ENCODE results near the gene CFAP157.
"Not testable (repeated sequence)": the region's sequence is repeated elsewhere in the genome, so short reads cannot be mapped to it uniquely, and the experiment has no call there.

The CFAP157 gene

DNA sequence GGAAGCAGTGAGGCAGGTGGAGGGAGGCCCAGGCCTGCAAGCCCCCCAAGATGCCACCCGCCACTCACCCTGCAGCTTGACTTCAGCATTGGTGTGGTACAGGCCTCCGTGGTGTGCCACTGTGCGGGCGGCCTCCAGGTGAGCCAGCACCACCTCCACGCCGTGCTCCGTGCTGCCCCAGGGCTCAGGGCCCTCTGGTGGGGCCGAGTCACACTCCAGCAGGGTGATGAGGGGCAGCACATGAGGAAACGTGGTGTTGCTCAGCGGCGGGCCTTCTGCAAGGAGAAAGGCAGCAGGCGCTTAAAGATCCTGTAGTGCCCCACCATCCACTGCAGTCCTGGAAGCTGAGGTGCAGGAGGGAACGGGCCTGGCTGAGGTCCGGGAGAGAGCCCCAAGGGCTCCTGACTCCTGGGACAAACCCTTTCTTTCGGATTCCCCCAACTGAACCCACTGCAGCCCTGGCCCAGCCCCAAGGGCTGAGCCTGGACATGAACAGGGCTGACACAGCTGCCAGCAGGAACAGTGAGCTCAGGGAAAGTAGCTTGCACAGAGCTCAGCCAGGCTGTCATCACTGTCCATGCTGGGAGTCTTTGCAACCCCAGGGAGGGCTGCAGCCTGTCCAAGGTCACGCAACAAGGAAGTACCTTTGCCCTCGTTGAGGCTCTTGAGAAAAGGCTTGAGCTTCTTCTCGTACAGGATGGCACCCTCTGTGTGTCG lies 33.0 kb downstream of the CFAP157 start:
- DNase-seq, result no peak

DNA sequence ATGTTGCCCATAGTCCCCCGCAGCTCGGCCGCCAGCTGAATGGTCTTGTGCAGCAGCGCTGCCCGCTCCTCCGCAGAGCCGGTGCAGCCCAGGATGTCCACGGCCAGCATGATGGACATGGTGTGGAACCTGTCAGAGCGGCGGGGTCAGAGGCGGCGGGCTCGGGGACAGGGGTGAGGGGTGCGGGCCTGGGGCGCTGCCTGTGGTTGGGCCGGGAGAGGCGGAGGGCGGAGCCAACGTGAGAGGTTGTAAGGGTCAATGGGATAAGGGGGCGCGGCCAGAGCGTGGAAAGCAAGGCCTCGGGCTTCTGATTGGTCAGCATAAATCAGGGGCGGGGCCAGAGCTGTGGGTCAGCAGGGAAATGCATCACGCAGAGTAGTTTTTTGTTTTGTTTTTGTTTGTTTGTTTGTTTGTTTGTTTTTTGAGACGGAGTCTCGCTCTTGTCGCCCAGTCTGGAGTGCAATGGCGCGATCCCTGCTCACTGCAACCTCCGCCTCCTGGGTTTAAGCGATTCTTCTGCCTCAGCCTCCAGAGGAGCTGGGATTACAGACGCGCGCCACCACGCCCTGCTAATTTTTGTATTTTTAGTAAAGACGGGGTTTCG lies 35.1 kb downstream of the CFAP157 start:
- DNase-seq, result no peak

DNA sequence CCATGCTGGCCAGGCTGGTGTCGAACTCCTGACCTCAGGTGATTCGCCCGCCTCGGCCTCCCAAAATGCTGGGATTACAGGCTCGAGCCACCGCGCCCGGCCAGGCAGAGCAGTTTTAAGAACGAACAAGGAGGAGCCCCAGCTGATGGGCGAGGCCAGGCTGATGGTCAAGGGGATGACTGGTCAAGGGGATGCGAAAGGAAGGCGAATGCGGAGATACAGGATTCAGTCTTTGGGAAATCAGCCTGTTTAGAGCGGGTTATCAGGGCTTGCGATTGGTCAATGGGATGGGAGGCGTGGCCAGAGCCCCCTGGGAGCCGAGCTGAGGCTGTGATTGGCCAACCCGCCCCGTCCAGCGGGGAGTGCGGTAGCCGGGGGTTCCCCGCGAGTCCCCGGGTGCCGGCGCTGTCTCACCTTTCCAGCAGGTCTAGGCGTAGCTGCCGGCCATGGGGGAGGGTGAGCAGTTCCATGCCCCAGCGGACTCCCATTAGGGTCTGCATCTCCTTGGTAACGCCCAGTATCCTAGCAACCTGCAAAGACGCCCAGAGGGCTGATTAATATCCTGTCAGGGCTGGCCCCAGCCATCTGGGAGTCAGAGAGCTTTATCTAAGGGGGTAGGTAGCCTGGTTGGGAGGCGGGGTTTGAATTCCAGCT lies 35.8 kb downstream of the CFAP157 start:
- DNase-seq, result no peak

DNA sequence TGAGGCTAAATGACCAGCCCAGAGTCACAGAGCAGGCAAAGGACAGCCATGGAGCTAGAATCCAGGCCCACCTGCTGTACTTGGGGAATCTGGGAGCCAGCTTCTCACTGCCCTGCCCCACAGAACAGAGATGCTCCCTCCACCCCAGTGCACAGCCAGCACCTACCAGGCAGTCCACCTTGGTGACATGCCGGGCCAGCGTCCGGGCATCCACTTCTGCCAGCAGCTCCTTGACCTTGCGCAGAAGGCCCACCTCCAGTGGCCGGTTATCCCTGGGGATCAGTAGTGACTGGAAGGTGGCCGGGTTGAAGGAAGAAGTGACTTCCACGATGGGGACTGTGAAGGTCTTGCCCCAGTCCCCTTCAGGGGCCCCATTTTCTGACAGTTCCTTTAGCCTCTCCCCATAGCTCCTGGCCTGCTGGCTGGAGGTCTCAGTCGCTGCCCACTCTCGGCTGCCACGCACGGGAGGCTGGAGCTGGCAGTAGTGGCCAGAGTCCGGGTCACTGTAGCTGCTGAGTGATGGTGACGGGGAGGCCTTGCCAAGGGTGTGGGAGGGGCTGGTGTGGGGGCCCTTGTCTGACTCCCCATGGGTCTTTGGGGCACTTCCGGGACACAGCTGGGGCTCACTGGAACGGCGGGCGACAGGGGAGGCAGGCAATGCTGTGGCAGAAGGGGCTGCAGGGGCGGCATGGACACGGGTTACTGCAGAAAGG lies 37.8 kb downstream of the CFAP157 start:
- no peak for DNase-seq

DNA sequence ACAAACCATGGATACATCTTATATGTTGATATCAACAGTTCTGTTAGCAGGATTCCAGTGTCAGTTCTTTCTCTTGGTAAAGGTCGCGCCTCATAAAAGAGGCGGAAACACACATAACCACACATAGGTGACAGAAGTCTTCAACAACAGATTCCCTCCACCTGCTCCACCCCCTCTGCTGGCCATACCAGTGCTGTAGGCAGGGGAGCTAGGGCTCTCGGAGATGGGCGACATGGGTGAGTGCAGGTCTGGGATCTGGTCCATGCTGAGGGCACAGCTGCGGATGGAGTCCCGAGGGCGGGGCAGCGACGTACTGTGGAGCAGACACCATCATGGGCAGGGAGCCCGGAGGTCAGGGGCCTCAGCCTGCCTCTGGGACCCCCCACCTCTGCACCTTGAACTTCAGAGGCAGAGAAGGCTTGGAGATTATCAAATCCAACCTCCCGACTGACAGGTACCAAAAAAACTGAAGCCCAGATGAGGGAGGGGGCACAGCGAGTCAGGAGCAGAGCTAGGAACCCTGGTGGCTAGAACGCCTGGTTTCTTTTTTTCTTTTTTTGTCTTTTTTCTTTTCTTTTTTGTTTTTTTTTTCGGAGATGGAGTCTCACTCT lies 40.3 kb downstream of the CFAP157 start:
- DNase-seq, result no peak

DNA sequence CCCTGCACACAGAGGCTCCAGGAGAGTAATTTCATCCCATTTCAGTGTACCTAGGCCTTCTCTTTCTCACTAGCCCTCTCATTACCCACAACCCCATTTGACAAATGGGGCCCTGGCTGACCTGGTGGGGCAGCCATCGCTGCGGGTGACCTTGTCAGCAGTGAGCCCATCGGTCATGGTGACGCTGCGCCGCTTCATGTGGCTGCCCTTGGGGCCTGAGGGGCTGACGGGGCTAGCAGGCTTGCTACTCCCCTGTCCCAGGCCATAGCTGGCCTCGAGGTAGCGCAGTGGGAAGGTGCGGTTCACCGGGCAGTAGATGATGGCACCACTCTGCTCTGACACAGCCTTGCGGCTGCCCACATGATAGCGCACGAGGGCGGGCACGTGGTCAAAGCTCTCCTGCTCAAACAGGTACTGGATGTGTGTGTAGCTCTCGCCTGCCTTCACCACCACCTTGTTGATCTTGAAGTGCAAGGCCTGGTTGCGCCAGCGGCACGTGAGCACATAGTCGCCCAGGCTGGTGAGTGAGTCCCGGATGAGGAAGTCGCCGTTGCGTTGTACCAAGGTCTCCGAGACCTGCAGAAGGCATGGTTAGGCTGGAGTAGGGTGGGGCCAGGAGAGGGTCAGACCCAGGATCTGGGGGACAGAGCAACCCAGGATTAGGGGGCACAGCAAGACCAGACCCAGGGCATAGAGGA lies 42.5 kb downstream of the CFAP157 start:
- no peak for DNase-seq

DNA sequence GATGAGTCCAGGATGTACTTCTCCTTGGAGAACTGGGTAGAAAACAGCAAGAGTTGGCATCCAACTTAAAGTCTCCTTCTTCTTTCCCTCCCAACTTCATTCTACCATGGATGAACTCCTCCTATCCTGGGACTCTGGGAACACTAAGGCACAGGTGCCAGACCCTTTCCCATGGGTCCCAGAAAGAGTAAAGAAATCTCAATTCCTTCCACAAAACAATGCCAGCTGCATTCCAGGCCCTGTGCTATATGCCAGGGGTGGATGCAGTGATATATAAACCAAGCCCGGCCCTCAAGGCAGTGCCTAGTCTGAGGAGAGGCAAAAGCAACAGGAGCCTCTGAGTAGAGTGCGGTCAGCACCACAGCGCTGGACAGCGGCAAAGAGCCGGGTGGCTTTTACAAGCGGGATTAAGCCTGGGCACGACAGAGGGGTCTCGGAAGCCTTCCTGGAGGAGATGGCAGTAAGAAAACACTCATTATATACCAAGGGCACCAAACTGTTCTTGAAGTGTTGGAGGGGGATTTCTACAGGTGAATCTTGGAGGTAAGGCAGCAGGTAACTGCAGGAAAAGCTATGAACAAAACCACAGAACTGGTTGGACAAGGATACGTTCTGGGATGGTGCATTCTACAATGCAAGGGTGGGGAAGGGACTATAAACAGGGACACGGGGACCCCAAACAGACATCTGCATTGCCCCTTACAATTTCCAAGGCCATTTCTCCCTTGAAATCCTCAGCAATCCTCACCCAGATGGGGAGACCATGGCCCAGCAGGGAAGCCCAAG lies 44.7 kb downstream of the CFAP157 start:
- no peak for DNase-seq

DNA sequence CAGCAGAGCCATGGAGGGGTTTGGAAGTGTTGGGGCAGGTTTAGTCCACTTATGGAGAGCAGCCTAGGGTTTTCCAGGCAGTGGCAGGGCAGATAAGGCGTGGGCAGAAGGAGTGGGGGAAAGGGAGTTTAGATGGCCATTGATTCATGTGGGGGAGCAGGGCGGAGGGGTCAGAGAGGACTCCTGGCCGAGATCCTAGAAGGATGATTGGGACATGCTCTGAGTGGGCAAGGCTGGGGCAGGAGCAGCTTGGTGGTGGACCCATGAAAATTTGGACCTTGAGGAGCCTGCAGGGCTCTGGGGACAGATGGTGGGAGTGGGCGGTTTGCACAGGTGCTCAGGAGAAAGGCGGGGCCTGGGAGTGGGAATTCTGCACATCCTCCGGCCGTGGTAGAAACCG lies 46.4 kb downstream of the CFAP157 start:
- DNase-seq, result no peak

DNA sequence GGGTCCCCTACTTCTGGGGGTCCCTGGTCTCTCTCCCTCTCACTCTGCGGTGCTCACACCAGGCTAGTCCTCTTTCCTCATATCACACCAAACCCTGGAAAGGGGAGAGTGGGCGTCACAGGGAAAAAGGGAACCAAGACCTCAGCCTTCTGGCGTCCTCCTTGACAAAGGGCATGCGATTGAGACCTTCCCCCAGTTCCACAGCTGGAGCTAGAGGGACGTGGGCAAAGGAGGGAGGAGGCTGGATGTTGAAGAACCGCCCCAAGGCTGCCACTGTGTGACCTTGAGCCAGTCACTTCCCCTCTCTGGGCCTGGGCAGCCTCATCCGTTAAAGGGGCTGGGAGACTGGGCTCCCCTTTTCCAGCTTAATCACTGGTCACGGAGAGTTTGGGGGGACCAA lies 46.8 kb downstream of the CFAP157 start:
- no peak for DNase-seq

DNA sequence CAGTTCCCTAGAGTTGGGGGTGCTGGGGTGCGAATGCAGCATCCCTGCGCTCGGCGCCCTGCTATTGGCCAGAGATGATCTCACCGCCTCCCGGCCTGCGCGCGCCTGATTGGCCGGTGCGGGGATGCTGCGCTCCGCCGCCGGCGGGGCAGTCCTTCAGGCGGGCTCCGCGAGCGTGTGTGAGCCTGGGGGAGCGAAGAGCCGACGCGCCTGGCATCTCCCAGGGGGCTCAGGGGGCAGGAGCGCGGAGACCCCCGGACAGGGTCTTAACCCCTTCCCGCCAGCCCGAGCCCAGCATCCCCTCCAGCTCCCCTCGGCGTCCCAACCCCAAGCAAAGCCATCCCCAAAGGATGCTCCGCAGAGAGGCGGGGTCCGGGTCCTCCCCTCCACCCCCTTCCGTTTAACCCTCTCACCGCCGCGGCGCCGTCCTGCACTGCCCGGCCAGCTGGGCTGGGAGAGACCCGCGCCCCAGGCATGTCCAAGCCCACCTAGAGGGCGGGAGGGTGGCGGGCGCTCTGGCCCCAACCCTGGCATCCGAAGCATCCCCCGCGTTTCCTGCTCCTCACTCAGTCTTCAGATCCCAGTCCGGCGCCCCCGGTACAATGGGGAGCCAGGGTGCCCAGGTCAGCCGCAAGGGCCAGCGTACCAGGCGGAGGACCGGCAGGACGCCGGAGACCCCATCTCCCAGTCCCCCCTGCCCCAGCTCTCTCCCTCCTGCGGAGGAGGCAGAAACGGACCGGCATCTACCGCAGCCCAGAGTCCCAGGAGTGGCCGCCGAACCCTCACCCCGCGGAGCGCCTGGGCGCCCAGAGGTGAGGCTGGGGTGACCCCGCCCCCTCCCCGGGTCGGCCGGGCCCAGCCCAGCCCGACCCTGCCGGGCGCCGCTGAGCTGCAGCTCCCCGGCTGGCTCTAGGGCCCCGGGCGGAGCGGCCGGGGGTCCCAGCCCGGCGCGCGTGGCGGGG lies 47.6 kb downstream of the CFAP157 start:
- no peak for DNase-seq

DNA sequence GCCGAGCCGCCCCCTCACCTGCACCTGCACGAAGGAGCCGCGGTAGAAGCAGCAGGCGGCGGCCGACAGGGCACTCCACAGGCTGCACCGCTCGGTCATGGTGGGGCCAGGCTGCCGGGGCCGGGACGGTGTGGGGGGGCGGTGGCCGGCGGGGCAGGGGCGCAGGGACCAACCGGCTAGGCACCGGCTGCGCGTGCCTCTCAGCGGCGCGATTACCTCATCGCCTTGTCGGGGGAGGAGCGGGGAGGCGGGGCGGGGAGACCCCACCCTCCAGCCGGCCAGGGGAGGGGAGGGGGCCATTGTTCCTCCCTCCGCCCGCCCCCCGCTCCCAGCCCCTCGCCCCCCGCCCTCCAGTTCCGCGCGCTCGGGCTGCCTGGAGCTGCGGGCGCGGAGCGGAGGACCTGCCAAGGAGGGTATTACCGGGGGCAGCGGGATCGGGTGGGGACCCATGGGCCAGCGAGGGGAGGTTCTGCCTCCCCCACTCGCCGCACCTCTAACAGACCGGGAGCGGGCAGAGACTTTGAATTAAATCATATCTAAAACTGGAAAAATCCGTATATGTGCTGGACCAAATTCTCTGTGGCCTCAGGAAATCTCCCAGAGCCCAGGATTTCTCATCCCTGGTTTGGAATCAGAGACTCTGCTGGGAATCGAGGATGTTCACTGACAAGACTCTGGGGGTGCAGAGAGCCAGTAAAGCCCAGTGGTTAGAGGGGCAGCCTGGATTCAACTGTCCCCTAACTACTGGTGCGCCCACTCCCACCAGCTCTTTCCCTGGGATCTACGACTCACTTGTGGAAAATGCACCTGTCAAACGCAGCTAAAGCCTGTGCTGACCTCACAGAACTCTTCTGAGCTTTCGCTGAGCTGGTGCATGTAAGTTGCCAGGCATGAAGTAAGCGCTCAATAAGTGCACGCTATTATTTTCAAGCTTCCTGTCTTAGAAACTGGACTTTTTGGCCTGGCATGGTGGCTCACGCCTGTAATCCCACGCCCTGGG lies 48.6 kb downstream of the CFAP157 start:
- no peak for DNase-seq

DNA sequence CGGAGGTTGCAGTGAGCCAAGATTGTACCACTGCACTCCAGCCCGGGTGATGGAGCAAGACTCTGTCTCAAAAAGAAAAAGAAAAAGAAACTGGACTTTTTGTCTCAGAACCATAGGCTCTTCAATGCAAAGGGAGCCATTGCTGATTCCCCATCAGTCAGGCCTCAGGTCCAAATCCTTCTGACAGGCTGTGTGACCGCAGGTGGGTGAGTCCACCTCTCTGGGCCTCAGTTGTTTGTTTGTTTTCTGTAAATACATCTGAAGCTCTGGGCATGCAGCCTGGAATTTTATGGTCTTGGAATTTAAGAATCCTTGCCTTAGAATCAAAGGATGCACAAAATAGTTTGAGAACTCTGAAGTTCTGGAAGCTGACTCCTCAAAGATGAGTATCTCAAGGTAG lies 49.4 kb downstream of the CFAP157 start:
- DNase-seq, result no peak

DNA sequence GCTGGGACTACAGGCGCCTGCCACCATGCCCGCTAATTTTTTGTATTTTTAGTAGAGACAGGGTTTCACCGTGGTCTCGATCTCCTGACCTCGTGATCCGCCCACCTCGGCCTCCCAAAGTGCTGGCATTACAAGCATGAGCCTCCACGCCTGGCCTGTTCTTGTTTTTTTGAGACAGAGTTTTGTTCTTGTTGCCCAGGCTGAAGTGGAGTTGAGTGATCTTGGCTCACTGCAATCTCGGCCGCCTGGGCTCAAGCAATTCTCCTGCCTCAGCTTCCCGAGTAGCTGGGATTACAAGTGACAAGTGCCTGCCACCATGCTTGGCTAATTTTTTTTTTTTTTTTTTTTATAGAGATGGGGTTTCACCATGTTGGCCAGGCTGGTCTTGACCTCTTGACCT lies 50.0 kb downstream of the CFAP157 start:
- DNase-seq, result not testable (repeated sequence)

DNA sequence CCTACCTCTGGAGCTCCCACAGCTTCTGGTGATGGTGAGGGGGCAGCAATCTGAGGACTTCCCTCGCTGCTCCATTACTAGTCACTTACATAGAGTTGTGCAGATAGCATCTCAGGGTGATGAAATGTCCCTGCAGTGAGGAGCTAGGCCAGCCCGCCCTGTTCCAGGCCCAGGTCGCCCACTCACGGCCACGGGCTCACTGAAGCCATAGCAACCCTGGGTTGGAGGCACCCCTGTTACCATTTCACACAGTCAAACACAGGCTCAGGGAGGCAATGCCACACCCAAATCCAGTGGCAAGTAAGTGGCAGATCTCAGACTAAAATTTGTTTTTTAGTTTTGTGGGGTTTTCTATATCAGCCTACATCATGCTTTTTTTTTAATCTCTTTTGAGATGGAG lies 52.1 kb downstream of the CFAP157 start:
- no peak for DNase-seq

DNA sequence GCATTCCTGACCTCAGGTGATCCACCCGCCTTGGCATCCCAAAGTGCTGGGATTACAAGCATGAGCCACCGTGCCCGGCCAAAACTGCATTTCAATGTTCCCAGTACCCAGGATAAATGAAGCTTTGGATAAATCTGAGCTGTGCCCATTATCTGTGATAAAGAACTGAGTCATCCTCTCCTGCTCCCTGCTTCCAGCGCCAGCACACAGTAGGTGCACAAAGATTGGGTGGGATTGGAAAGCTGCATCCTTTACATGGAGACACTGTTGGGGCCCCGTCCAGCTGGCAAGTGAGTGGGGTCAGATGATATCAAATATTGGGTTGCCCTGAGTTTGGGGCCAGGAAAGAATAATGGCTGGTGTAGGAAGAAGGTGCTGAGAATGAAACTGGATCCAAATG lies 54.3 kb downstream of the CFAP157 start:
- DNase-seq, result no peak

DNA sequence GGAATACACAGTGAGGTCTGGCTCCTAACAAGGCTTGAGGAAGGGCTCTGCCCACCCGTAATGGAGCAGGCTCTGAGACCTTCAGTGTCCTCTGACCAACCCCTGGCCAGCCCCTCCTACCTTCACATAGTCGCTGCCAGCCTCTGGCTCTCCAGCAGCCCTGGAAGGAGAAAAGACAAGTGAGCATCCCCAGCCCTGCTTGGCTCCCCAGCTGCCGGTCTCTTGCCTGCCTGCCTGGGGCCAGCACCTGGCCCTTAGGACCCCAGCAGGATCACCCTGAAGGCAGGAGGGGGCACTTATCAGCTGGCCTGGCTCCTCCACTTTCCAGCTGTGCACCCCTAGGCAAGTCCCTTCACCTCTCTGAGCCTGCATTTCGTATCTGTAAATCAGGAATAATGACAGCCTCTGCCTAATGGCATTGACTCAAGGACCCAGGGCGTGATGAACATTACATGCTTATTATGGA lies 54.7 kb downstream of the CFAP157 start:
- DNase-seq, result no peak

DNA sequence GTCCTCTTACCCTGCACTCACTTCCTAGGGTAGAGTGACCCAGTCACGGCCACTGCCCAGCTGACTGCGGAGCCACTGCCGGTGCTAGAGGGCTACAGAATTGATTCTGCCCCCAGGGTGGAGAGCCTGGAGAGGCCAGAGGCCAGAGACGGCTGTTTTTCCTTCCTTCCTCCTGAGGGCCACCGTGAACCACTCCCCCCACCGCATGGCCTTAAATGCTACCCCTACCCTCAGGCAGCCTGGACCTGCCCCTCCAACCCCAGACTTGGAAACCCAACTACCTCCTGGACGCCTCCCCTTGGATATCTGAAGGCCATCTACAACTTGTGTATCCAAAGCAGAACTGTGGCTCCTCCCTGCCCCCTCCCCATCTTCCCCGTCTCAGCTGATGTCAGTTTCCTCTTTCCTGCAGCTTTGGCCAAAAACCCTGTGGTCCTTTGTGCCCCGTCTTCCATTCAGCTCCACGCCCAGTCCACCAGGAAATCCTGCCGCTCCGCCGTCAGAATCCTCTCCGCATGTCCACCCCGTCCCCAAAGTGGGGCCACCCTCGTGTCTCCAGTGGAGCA lies 55.4 kb downstream of the CFAP157 start:
- no peak for DNase-seq

DNA sequence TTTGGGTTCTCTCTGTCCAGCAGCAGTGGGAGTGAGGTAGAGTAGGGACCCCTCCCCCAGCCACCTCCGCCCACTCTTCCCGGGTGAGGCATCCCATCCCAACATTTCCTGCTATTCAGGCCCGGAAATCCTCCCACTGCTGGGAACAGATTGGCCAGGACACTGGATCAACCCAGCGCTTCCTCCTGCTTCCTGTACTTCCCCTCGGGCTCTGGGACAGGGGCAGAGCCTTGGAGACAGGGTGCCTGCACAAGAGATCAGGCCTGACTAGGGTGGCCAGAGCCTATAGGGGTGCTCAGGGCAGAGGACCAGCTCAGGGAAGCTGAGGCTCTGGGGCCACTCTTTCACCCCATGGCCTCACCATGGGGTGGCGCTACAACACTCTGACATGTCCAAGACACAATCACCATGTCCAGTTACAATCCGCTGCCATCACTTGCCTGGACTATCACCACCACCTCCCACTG lies 57.2 kb downstream of the CFAP157 start:
- DNase-seq, result no peak

DNA sequence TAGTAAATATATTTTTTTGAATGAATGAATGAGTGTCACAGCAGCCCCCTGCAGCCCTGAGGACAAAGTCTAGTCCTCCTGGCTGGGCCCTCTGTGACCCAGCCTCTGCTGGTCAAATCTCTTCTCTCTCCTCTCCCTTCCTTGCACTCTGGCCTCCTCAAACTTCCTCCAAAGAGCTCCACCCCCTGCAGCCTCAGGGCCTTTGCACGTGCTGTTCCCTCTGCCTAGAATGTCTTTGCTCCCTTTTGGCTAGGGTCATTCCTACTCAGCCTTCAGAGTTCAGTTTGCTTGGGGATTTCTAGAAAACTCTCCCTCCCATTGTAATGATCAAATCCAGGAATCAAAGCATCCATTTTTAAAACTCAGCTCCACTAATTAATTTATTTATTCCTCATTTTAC lies 58.6 kb downstream of the CFAP157 start:
- DNase-seq, result no peak

Data from SIG-M5 (cell line).